HG03439 (cell line): ENCODE data around the gene ZDHHC7.
A peak's percentile ranks its signal among the peaks of the same experiment; 100 is the strongest.
"Not testable (repeated sequence)": the region's sequence is repeated elsewhere in the genome, so short reads cannot be mapped to it uniquely, and the experiment has no call there.

Experiments
- ATAC-seq: cut with Tn5 transposase; IDR thresholded peaks from one replicate; pipeline ENCODE4 v1.9.1; 2021; ENCODE audit warnings: mild to moderate bottlenecking, moderate library complexity; ENCODE audit not compliant: unreplicated experiment

The ZDHHC7 gene

GRCh38 chr16:85045077-85045476, 33.7 kb upstream of the ZDHHC7 start:
- ATAC-seq, result no peak

GRCh38 chr16:85042606-85043005, 31.3 kb upstream of the ZDHHC7 start:
- ATAC-seq, result no peak

- no peak for ATAC-seq
Measured at GRCh38 chr16:85042167-85042526, 30.8 kb upstream of the ZDHHC7 start.

GRCh38 chr16:85041219-85042166, 30.2 kb upstream of the ZDHHC7 start:
- no peak for ATAC-seq

GRCh38 chr16:85040685-85041084, 29.4 kb upstream of the ZDHHC7 start:
- no peak for ATAC-seq

- no peak for ATAC-seq
Measured at GRCh38 chr16:85037721-85038120, 26.4 kb upstream of the ZDHHC7 start.

GRCh38 chr16:85037050-85037410, 25.7 kb upstream of the ZDHHC7 start:
- no peak for ATAC-seq

GRCh38 chr16:85036236-85037049, 25.1 kb upstream of the ZDHHC7 start:
- ATAC-seq, result no peak

- no peak for ATAC-seq
Measured at GRCh38 chr16:85034591-85035433, 23.5 kb upstream of the ZDHHC7 start.

GRCh38 chr16:85033171-85033570, 21.8 kb upstream of the ZDHHC7 start:
- ATAC-seq, result no peak

GRCh38 chr16:85032187-85032586, 20.9 kb upstream of the ZDHHC7 start:
- not testable (repeated sequence) for ATAC-seq

- ATAC-seq, result no peak
Measured at GRCh38 chr16:85031451-85031850, 20.1 kb upstream of the ZDHHC7 start.

- ATAC-seq, result no peak
Measured at GRCh38 chr16:85029981-85030401, 18.7 kb upstream of the ZDHHC7 start.

GRCh38 chr16:85029408-85029784, 18.1 kb upstream of the ZDHHC7 start:
- ATAC-seq, result no peak

GRCh38 chr16:85028685-85029407, 17.5 kb upstream of the ZDHHC7 start:
- no peak for ATAC-seq

GRCh38 chr16:85027958-85028684, 16.8 kb upstream of the ZDHHC7 start:
- peak; percentile 10 for ATAC-seq

GRCh38 chr16:85027349-85027957, 16.1 kb upstream of the ZDHHC7 start, which contains the start of gene KIAA0513:
TSS of gene KIAA0513 (plus strand) at chr16:85027795. CDS start at chr16:85067072, 39,277 bp downstream.
- ATAC-seq, result peak; percentile 72

- ATAC-seq, result no peak
Measured at GRCh38 chr16:85026703-85027102, 15.4 kb upstream of the ZDHHC7 start.
